Suppressor macrophage (primary cell): ENCODE measurements around the gene S1PR1.
A peak's percentile ranks its signal among the peaks of the same experiment; 100 is the strongest.

Experiments
- DNase-seq, 4 experiments: peaks; one replicate each; pipeline ENCODE4 v3.0.0-alpha.2; 2020 to 2022

Gene S1PR1

GRCh38 chr1:101245246-101245927 is 8.6 kb downstream of the S1PR1 start:
- DNase-seq = no peak

GRCh38 chr1:101247404-101248287 is 10.8 kb downstream of the S1PR1 start:
- no peak for DNase-seq

GRCh38 chr1:101250222-101250621 is 13.4 kb downstream of the S1PR1 start:
- no peak for DNase-seq

- DNase-seq = no peak
Measured at GRCh38 chr1:101250656-101251272, 13.9 kb downstream of the S1PR1 start.

- no peak for DNase-seq
Measured at GRCh38 chr1:101251504-101251903, 14.7 kb downstream of the S1PR1 start.

- no peak for DNase-seq
Measured at GRCh38 chr1:101253976-101254674, 17.3 kb downstream of the S1PR1 start.

- peak; percentile 71 to 87 (median 83) for DNase-seq
Measured at GRCh38 chr1:101257500-101258325, 20.9 kb downstream of the S1PR1 start.

GRCh38 chr1:101259744-101260148 is 22.9 kb downstream of the S1PR1 start:
- peak in 3 of 4 experiments; percentile 45 to 95 (median 92) for DNase-seq

- DNase-seq = peak in 2 of 4 experiments; percentile 58 to 63
Measured at GRCh38 chr1:101260556-101261350, 23.9 kb downstream of the S1PR1 start.

GRCh38 chr1:101261623-101262022 is 24.8 kb downstream of the S1PR1 start:
- peak in 1 of 4 experiments; percentile 13 for DNase-seq

GRCh38 chr1:101262060-101262459 is 25.2 kb downstream of the S1PR1 start:
- DNase-seq = no peak

- peak; percentile 60 to 71 (median 66) for DNase-seq
Measured at GRCh38 chr1:101262630-101263348, 26.0 kb downstream of the S1PR1 start.

- DNase-seq = peak in 3 of 4 experiments; percentile 50 to 67 (median 55)
Measured at GRCh38 chr1:101264697-101265096, 27.9 kb downstream of the S1PR1 start.

- DNase-seq = no peak
Measured at GRCh38 chr1:101265684-101266083, 28.9 kb downstream of the S1PR1 start.

- DNase-seq = no peak
Measured at GRCh38 chr1:101267082-101267481, 30.3 kb downstream of the S1PR1 start.

- DNase-seq = no peak
Measured at GRCh38 chr1:101268893-101269292, 32.1 kb downstream of the S1PR1 start.

GRCh38 chr1:101275672-101276071 is 38.9 kb downstream of the S1PR1 start:
- DNase-seq = no peak

GRCh38 chr1:101276818-101277217 is 40.0 kb downstream of the S1PR1 start:
- no peak for DNase-seq

GRCh38 chr1:101278238-101278637 is 41.4 kb downstream of the S1PR1 start:
- no peak for DNase-seq

- no peak for DNase-seq
Measured at GRCh38 chr1:101278845-101279244, 42.0 kb downstream of the S1PR1 start.
